Fibroblast of the aortic adventitia (primary cell): ENCODE data around the gene SPECC1L. TPM values are rescaled to one million over a fixed set of nuclear protein-coding genes. Genes with fewer than 3 reads are reported as not detected.

Experiments
- DNase-seq: peaks from one replicate; pipeline ENCODE4 v3.0.0-alpha.2; 2010; ENCODE audit warnings: low read depth
- H3K4me3 ChIP-seq: 2 replicates; pipeline ENCODE4 v1.5.1; 2011; ENCODE audit warnings: low read depth, mild to moderate bottlenecking, control low read depth, low read length, moderate library complexity
- total RNA-seq: library from RNA; depleted of rRNA; stranded (reverse); fragments of >200 nt; gene quantifications from 2 replicates; pipeline ENCODE4 v1.2.3, GENCODE V29; 2012; ENCODE audit warnings: low replicate concordance
- TF ChIP-seq, protein P1 (sequence below): IDR thresholded peaks from 2 replicates; pipeline ENCODE4 v1.5.1; 2011; ENCODE audit warnings: mild to moderate bottlenecking, low read length, control low read depth, inconsistent platforms; ENCODE audit not compliant: insufficient read depth

SPECC1L gene
- total RNA-seq, 1 donor, result 43.2 TPM

DNA sequence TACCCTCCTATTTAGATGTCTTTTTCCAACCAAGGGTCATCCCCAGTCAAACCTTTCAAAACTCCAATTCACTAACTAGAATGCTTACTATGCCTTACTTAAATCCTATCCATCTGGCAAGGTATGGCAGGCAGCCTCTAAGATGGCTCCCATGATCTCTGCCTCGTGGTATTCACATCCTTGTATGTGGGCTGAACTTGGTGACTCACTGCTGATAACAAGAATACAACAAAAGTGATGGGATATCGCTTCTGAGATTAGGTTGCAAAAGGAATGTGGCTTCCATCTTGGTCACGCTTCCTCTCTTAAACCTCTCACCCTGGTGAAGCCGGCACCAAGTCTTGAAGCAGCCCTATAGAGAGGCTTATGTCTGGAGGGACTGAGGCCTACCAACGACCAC lies 194.9 kb downstream of the SPECC1L start:
- no peak overlapping the region for H3K4me3 ChIP-seq
- DNase-seq, result peak; percentile 92
- TF ChIP-seq, protein P1, sequence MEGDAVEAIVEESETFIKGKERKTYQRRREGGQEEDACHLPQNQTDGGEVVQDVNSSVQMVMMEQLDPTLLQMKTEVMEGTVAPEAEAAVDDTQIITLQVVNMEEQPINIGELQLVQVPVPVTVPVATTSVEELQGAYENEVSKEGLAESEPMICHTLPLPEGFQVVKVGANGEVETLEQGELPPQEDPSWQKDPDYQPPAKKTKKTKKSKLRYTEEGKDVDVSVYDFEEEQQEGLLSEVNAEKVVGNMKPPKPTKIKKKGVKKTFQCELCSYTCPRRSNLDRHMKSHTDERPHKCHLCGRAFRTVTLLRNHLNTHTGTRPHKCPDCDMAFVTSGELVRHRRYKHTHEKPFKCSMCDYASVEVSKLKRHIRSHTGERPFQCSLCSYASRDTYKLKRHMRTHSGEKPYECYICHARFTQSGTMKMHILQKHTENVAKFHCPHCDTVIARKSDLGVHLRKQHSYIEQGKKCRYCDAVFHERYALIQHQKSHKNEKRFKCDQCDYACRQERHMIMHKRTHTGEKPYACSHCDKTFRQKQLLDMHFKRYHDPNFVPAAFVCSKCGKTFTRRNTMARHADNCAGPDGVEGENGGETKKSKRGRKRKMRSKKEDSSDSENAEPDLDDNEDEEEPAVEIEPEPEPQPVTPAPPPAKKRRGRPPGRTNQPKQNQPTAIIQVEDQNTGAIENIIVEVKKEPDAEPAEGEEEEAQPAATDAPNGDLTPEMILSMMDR, result no peak

DNA sequence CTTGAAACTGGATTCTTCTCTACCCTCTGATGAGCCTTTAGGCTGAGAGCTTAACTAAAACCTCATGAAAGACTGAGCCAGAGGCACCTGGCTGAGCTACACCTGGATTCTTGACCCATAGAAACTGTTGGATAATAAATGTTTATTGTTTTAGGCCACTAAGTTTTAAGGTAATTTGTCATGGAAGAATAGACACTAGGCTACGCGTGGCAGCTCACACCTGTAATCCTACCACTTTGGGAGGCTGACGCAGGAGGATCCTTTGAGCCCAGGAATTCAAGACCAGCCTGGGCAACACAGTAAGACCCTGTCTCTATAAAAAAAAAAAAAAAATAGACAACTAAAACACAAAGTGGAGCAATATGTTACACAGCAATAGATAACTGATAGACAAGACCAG lies 195.3 kb downstream of the SPECC1L start:
- no peak for DNase-seq
- no peak overlapping the region for H3K4me3 ChIP-seq
- TF ChIP-seq, protein P1, result no peak

DNA sequence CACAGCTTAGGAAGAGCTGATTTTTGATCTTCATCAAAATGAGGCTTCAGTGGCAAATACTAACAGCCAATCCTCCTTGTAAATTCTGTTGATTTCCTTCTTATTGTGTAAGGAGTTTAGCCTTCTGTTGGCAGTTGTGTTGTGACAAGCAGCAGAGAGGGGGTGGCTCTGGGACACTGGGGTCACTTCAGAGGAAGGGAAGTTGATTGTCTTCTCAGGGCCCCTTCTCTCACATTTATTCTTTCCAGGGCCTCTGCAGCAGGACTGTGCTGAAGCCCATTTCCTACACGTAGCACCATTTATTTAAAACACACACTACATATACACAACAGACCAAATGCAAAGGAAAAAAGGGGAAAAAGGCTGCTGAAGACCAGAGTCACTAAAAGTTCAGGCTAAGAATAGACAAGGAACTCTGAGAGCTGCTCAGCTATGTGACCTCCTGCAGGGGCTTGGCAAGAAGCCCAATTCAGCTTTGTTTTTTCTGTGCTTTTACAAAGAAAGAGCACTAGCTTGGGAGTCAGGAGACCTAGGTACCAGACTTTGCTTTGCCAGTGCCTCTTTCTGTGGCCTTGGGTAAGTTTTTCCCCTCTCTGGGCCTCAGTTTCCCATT lies 196.2 kb downstream of the SPECC1L start:
- peak; percentile 80 for DNase-seq
- TF ChIP-seq, protein P1, result no peak
- no peak overlapping the region for H3K4me3 ChIP-seq

- no peak overlapping the region for H3K4me3 ChIP-seq
- TF ChIP-seq, protein P1, result no peak
- DNase-seq, result no peak
These were observed 196.7 kb downstream of the SPECC1L start for GRCh38 chr22:24467340-24467739.

Other genes starting within 250 kb of the SPECC1L start
- 0.99 and 5.6 TPM in 2 replicates for gene SUSD2, start 89.3 kb upstream of the SPECC1L start, total RNA-seq
- gene GGT5, start 25.7 kb upstream of the SPECC1L start, total RNA-seq, result 4.4 and 27.8 TPM in 2 replicates
- gene ADORA2A, start 156.8 kb downstream of the SPECC1L start, total RNA-seq, result 0.45 and 0.74 TPM in 2 replicates
- gene UPB1, start 224.5 kb downstream of the SPECC1L start, total RNA-seq, result 0.90 TPM in 1 of 2 replicates, not detected in the other